Epithelial cell of esophagus (primary cell): ENCODE data around the gene SPTBN1.

Experiments
- DNase-seq: peaks from one replicate; pipeline ENCODE4 v3.0.0; 2010; ENCODE audit warnings: low read depth
- H3K4me3 ChIP-seq: 2 replicates; pipeline ENCODE4 v1.5.1; 2011; ENCODE audit warnings: mild to moderate bottlenecking, low read length, control low read depth
- TF ChIP-seq, protein P1 (sequence below): IDR thresholded peaks from 2 replicates; pipeline ENCODE4 v1.5.1; 2011; ENCODE audit warnings: low read depth, mild to moderate bottlenecking, low read length, control low read depth, inconsistent platforms; ENCODE audit not compliant: insufficient read depth; ENCODE audit errors: missing control alignments

The SPTBN1 gene

GRCh38 chr2:54540194-54540593 lies 84.1 kb downstream of the SPTBN1 start:
- H3K4me3 ChIP-seq: no peak overlapping the region
- TF ChIP-seq, protein P1, sequence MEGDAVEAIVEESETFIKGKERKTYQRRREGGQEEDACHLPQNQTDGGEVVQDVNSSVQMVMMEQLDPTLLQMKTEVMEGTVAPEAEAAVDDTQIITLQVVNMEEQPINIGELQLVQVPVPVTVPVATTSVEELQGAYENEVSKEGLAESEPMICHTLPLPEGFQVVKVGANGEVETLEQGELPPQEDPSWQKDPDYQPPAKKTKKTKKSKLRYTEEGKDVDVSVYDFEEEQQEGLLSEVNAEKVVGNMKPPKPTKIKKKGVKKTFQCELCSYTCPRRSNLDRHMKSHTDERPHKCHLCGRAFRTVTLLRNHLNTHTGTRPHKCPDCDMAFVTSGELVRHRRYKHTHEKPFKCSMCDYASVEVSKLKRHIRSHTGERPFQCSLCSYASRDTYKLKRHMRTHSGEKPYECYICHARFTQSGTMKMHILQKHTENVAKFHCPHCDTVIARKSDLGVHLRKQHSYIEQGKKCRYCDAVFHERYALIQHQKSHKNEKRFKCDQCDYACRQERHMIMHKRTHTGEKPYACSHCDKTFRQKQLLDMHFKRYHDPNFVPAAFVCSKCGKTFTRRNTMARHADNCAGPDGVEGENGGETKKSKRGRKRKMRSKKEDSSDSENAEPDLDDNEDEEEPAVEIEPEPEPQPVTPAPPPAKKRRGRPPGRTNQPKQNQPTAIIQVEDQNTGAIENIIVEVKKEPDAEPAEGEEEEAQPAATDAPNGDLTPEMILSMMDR: no peak
- DNase-seq: no peak

DNA sequence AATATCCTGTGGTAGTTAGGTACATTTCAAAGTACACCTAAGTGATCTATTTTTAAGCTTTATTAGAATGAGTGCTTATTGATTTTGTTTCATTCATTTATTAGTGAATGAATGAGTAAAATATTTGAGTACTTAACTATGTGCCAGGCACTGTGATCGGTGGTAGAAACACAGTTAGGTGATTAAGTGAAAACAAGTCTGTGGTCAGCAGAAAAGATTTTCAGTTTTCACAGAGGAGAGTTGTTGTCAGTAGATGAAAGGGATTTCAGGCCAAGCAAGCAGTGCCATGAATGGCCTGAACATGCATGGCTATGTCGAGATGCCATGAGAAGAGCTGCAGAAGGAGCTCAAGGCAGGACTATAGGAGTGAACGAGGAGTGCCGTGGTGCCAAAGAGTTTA lies 85.9 kb downstream of the SPTBN1 start:
- DNase-seq: no peak
- TF ChIP-seq, protein P1: no peak
- no peak overlapping the region for H3K4me3 ChIP-seq

- no peak overlapping the region for H3K4me3 ChIP-seq
- DNase-seq: no peak
- TF ChIP-seq, protein P1: no peak
Measured at GRCh38 chr2:54543733-54544396, 87.7 kb downstream of the SPTBN1 start.

- TF ChIP-seq, protein P1: no peak
- no peak overlapping the region for H3K4me3 ChIP-seq
- DNase-seq: peak; percentile 93
Measured at GRCh38 chr2:54545702-54546450, 89.7 kb downstream of the SPTBN1 start.

GRCh38 chr2:54546518-54546917 lies 90.4 kb downstream of the SPTBN1 start:
- DNase-seq: no peak
- H3K4me3 ChIP-seq: no peak overlapping the region
- TF ChIP-seq, protein P1: no peak

DNA sequence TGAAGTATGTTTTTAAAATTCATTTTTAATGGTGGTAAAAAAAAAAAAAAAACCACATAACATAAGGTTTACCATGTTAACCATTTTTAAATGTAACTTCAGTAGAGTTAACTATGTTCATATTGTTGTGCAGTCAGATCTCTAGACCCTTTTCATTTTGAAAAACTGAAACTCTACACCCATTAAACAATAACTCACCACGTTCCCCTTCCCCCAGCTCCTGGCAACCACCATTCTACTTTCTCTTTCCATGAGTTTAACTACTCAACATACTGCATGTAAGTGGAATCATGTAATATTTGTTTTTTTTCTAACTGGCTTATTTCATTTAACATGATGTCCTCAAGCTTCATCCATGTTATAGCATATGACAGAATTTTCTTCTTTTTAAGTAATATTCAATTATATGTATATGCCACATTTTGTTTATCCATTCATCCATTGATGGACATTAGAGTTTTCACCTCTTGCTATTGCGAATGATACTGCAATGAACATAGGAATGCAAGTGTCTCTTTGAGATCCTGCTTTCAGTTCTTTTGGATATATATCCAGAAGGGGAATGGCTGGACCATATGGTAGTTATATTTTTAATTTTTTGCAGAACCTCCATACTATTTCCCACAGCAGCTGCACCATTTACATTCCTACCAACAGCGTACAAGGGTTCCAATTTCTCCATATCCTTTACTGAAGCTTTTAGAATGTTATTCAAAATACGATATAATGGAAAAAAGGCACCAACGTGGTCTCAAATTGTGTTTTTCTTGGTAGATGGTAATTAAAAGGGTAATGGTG lies 91.0 kb downstream of the SPTBN1 start:
- H3K4me3 ChIP-seq: no peak overlapping the region
- TF ChIP-seq, protein P1: no peak
- DNase-seq: no peak
